B cell (primary cell): ENCODE measurements around the gene MDC1. TPM values are rescaled to one million over a fixed set of nuclear protein-coding genes. Genes with fewer than 3 reads are reported as not detected.

Experiments
- ATAC-seq: fragments of 200-7000 bp; cut with Tn5 transposase; one replicate; pipeline ENCODE4 v1.10.0; 2021; ENCODE audit warnings: low read depth, mild to moderate bottlenecking, moderate number of reproducible peaks, moderate library complexity
- CTCF ChIA-PET: fragments of 350-600 bp; sonication (Branson Sonifier 250); formaldehyde crosslinking; loops from one replicate; lab custom pipeline; 2021; ENCODE audit warnings: antibody characterized with exemption, inconsistent platforms; lab: Charles Lee
- POLR2A ChIA-PET: fragments of 350-600 bp; sonication (Branson Sonifier 250); formaldehyde crosslinking; loops from one replicate; lab custom pipeline; 2021; ENCODE audit warnings: antibody characterized with exemption; lab: Charles Lee
- DNase-seq: peaks from one replicate; pipeline ENCODE4 v3.0.0; 2013
- H2AFZ ChIP-seq: 2 replicates; pipeline ENCODE4 v1.6.1; 2012; ENCODE audit warnings: mild to moderate bottlenecking, low read depth, low read length; ENCODE audit not compliant: insufficient read depth, poor library complexity, severe bottlenecking
- H3K27ac ChIP-seq, 2 donors: 1 replicate in 1 of 2; 2 replicates in 1 of 2; pipeline ENCODE4 v1.5.1; 2012 to 2013; ENCODE audit warnings: low read length in 2 of 2, mild to moderate bottlenecking in 2 of 2, moderate library complexity in 1 of 2
- H3K27me3 ChIP-seq, 4 experiments: fragments of 200-600 bp in 1 of 4; sonication (generic) in 1 of 4; replicated peaks in 1 of 4; 1 replicate in 2 of 4; 2 replicates in 2 of 4; pipeline versions ENCODE4 v1.6.1 to v1.7.0; 2013 to 2016; ENCODE audit warnings: low read length in 3 of 4, mild to moderate bottlenecking in 2 of 4, mixed read lengths in 1 of 4, moderate library complexity in 1 of 4; ENCODE audit not compliant: insufficient read depth in 4 of 4, control insufficient read depth in 3 of 4; ENCODE audit errors: control extremely low read depth in 1 of 4
- H3K36me3 ChIP-seq, 2 experiments: replicated peaks in 1 of 2; 1 replicate in 1 of 2; 2 replicates in 1 of 2; pipeline versions ENCODE4 v1.6.1 to v1.7.1; 2013; ENCODE audit warnings: low read length in 1 of 2; ENCODE audit not compliant: insufficient read depth in 2 of 2, control insufficient read depth in 1 of 2; ENCODE audit errors: control extremely low read depth in 1 of 2, extremely low read depth in 1 of 2
- H3K4me1 ChIP-seq, 2 donors: fragments of 200-600 bp in 1 of 2; sonication (generic) in 1 of 2; 1 replicate in 1 of 2; 2 replicates in 1 of 2; pipeline versions ENCODE4 v1.5.1 to v1.6.1; 2013 to 2017; ENCODE audit warnings: low read length in 2 of 2; ENCODE audit not compliant: control insufficient read depth in 2 of 2, insufficient read depth in 2 of 2
- H3K4me2 ChIP-seq: replicated peaks from 2 replicates; pipeline ENCODE3; 2012; ENCODE audit warnings: mild to moderate bottlenecking, low read depth, low read length; ENCODE audit not compliant: poor library complexity, severe bottlenecking
- H3K4me3 ChIP-seq, 5 experiments: fragments of 200-600 bp in 1 of 5; sonication (generic) in 1 of 5; 1 replicate in 3 of 5; 2 replicates in 2 of 5; pipeline versions ENCODE4 v1.5.1 to v1.7.0; 2011 to 2016; ENCODE audit warnings: low read length in 4 of 5, mild to moderate bottlenecking in 4 of 5, low read depth in 2 of 5, control low read depth in 1 of 5, moderate library complexity in 1 of 5; ENCODE audit not compliant: insufficient read depth in 1 of 5; ENCODE audit errors: control extremely low read depth in 1 of 5, extremely low read depth in 1 of 5
- H3K79me2 ChIP-seq: fragments of 200-600 bp; sonication (generic); one replicate; pipeline ENCODE4 v1.6.0; 2016; ENCODE audit warnings: low read length; ENCODE audit not compliant: control insufficient read depth, insufficient read depth
- H3K9ac ChIP-seq: fragments of 200-600 bp; sonication (generic); 2 replicates; pipeline ENCODE4 v1.6.1; 2017; ENCODE audit warnings: mild to moderate bottlenecking, low read length, moderate library complexity
- H3K9me3 ChIP-seq, 3 donors: one replicate each; pipeline versions ENCODE4 v1.6.1 to v1.7.1; 2013; ENCODE audit warnings: low read length in 2 of 3; ENCODE audit not compliant: control insufficient read depth in 2 of 3, insufficient read depth in 1 of 3; ENCODE audit errors: control extremely low read depth in 1 of 3
- H4K20me1 ChIP-seq: 2 replicates; pipeline ENCODE4 v1.6.0; 2012; ENCODE audit warnings: mild to moderate bottlenecking, low read length; ENCODE audit not compliant: insufficient read depth, control insufficient read depth, poor library complexity, severe bottlenecking
- H3K27ac Mint-ChIP-seq: one replicate; pipeline ENCODE4 v1.8.0; 2021; ENCODE audit warnings: mixed read lengths
- H3K27me3 Mint-ChIP-seq: one replicate; pipeline ENCODE4 v1.8.0; 2021; ENCODE audit warnings: mixed read lengths
- H3K4me1 Mint-ChIP-seq: one replicate; pipeline ENCODE4 v1.8.0; 2021; ENCODE audit warnings: mixed read lengths
- H3K4me3 Mint-ChIP-seq: one replicate; pipeline ENCODE4 v1.8.0; 2021; ENCODE audit warnings: mixed read lengths
- H3K9me3 Mint-ChIP-seq: one replicate; pipeline ENCODE4 v1.8.0; 2022; ENCODE audit warnings: mixed read lengths; ENCODE audit not compliant: insufficient read depth
- EZH2 ChIP-seq: IDR thresholded peaks from 2 replicates; pipeline ENCODE4 v1.6.1; 2012; ENCODE audit warnings: borderline replicate concordance, low read depth, mild to moderate bottlenecking, moderate library complexity, low read length; ENCODE audit not compliant: insufficient read depth, poor library complexity, severe bottlenecking
- WGBS: methylation state at CpG from one replicate; pipeline ENCODE4 v1.1.5; 2013; ENCODE audit warnings: missing lambda C conversion rate; ENCODE audit not compliant: insufficient coverage; 5-methylcytosine and 5-hydroxymethylcytosine counted together
- intact Hi-C: fragments of 100-400 bp; cut with micrococcal nuclease; formaldehyde crosslinking; loops from one replicate; pipeline ENCODE4 v1.10.0; 2022
- polyA plus RNA-seq: library from polyadenylated mRNA; depleted of rRNA; stranded (reverse); fragments of >200 nt; gene quantifications from 2 replicates; pipeline ENCODE4 v1.2.3, GENCODE V29; 2012
- total RNA-seq, 2 donors: library from RNA; stranded (reverse); fragments of 120-200 nt in 1 of 2; gene quantifications; 1 replicate in 1 of 2; 2 replicates in 1 of 2; pipeline versions ENCODE4 v1.2.3 to v1.2.4, GENCODE V29; 2013 to 2022
- TF ChIP-seq, protein P1 (sequence below): fragments of 200-600 bp; IDR thresholded peaks from one replicate; pipeline ENCODE4 v1.8.0; 2022; ENCODE audit warnings: antibody characterized with exemption, mild to moderate bottlenecking

The MDC1 gene
- total and polyA plus RNA-seq, 2 donors (not counting 1 experiment from before 2014, with no cell fraction given) = 24.9 to 87.4 TPM

DNA sequence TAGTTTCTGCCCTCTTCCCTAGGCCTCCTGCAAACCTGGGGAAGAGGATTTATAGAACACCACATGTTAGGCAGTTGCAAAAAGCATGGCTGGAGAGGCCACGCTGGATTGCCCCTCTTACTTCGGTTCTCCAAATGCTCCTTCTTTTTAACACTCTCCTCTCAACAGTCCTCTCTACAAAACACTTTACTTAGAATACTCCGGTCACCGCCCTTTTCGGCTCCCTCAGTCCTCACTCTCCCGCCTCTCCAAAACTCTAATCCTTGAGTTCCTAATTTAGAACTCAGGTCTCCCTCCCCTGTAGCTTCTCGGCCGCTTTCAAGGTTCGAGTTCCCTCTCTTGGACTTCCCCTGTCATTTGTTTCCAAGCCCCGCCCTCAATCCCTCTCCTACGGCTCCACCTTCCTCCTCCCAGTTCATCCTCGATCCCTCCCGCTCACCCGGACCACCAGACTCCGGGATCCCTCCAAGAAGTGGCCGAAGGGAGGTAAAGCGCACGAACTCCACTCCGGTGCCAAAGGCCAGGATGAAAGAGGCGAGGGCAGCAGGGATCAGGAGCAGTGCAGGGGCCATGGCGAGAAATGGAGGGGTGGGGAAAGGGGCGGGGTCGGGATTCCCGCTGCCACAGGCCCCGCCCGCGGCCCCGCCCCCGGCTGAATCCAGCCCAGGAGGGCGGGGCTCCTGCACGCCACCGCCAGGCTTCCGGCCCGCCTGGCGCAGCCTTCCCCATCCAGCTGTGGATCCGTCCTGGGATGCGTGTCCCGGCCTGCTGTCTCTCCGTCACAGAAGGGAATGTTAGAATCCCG, 26.5 kb downstream of the MDC1 start, which contains the start of gene NRM:
Gene NRM (minus strand): TSS at position 582 of the 805 bp plus-strand sequence. CDS start 10 bp downstream, at position 572.
- under 1% methylated on average over 39 of the region's 40 CpGs for WGBS
- POLR2A ChIA-PET = interaction anchor here (0.7 to 2.9 kb wide), 3 partner anchors 12 to 27 kb away, joined by 3 to 10 read pairs (median 4); partner anchors contain the start of gene MDC1
- Histone ChIP-seq H3K27me3 (no peaks in the 10 kb centered on the region), H3K79me2 (peaks cover 23% of the 10 kb centered on the region), H3K4me3 (peak within 1 kb of the TSS; percentile 65 to 94 (median 79)), H4K20me1 (peaks cover 20% of the 10 kb centered on the region), H3K9me3 (no peaks in the 10 kb centered on the region), H2AFZ (peak within 1 kb of the TSS; percentile 65), H3K36me3 (peaks cover 0 to 3% of the 10 kb centered on the region in 2 experiments), H3K27ac (peak within 1 kb of the TSS; percentile 93 to 97), H3K4me2 (peak within 1 kb of the TSS; percentile 100), H3K9ac (peak within 1 kb of the TSS; percentile 98), H3K4me1 (peaks cover 36 to 43% of the 10 kb centered on the region in 2 donors)
- Mint-ChIP-seq H3K27me3 (no peaks in the 10 kb centered on the region), H3K4me3 (peak within 1 kb of the TSS; percentile 97), H3K4me1 (peaks cover 52% of the 10 kb centered on the region), H3K9me3 (no peaks in the 10 kb centered on the region), H3K27ac (peak within 1 kb of the TSS; percentile 99)
- CTCF ChIA-PET = interaction anchor here (1.1 to 8.9 kb wide), 4 partner anchors 10 to 146 kb away, joined by 3 to 151 read pairs (median 63); partner anchors contain the start of genes MDC1 and TUBB
- ATAC-seq (peak; percentile 24), DNase-seq (peak; percentile 80)
- intact Hi-C loops = loop anchor here (1.0 kb wide), 1 partner anchor 8 kb away; no protein-coding TSS in a partner anchor
- TF ChIP-seq, protein P1, sequence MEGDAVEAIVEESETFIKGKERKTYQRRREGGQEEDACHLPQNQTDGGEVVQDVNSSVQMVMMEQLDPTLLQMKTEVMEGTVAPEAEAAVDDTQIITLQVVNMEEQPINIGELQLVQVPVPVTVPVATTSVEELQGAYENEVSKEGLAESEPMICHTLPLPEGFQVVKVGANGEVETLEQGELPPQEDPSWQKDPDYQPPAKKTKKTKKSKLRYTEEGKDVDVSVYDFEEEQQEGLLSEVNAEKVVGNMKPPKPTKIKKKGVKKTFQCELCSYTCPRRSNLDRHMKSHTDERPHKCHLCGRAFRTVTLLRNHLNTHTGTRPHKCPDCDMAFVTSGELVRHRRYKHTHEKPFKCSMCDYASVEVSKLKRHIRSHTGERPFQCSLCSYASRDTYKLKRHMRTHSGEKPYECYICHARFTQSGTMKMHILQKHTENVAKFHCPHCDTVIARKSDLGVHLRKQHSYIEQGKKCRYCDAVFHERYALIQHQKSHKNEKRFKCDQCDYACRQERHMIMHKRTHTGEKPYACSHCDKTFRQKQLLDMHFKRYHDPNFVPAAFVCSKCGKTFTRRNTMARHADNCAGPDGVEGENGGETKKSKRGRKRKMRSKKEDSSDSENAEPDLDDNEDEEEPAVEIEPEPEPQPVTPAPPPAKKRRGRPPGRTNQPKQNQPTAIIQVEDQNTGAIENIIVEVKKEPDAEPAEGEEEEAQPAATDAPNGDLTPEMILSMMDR = no peak
- no peak for TF ChIP-seq EZH2
